OCI-LY7 (cell line): Measurements from ENCODE around the gene OR6A2.

ENCODE experiments used
- CTCF ChIP-seq: fragments of 200-600 bp; sonication (generic); conservative IDR thresholded peaks from 2 replicates; pipeline ENCODE4 v1.5.1; 2014; ENCODE audit warnings: mild to moderate bottlenecking, antibody characterized with exemption, low read length, moderate library complexity, mixed read lengths
- EZH2phosphoT487 ChIP-seq: fragments of 200-600 bp; sonication (generic); IDR thresholded peaks from 2 replicates; pipeline ENCODE4 v1.6.1; 2018; ENCODE audit warnings: low read depth, borderline replicate concordance, mild to moderate bottlenecking, mixed run types, antibody characterized with exemption, low read length, moderate library complexity, mixed read lengths

GRCh38 chr11:6757373-6757967 lies 42.0 kb downstream of the OR6A2 start:
- peak; percentile 83 for TF ChIP-seq CTCF
- TF ChIP-seq EZH2phosphoT487, result no peak
